Hepatocyte (in vitro differentiated cells): ENCODE data around the gene SDHB.

ENCODE experiments used
- CTCF ChIP-seq: fragments of 200-600 bp; sonication (generic); IDR thresholded peaks from 2 replicates; pipeline ENCODE4 v1.5.1; 2016; ENCODE audit warnings: antibody characterized with exemption, mild to moderate bottlenecking; ENCODE audit not compliant: poor library complexity
- EZH2 ChIP-seq: fragments of 200-600 bp; sonication (generic); IDR thresholded peaks from 2 replicates; pipeline ENCODE4 v1.6.1; 2016; ENCODE audit warnings: antibody characterized with exemption, mild to moderate bottlenecking, borderline replicate concordance

- TF ChIP-seq CTCF, result no peak
- TF ChIP-seq EZH2, result no peak
Measured at GRCh38 chr1:17080085-17080759, 26.4 kb upstream of the SDHB start.
